ENCODE results near the gene SNRNP40.

DNA sequence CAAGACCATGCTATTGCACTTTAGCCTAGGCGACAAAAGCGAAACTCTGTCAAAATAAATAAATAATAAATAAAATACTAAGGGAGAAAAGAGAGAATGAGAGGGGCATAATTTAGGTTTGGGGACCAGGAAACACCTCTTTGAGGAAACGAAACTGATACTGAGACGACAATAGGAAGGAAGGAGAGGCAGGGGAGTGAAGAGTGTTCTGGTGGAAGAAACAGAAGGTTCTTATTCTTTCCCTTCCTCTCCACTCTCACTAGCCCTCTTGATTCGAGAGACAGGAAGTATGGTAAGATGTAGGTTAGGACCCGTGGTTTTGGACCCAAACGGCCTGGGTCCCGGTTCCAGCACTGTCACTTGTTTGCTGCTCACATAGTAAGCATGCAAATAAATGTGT is 55.3 kb downstream of the SNRNP40 start:
- no peak for TF ChIP-seq JUND (IDR thresholded peaks at IDR 0.05; ENCODE audit: low read depth, low read length)
- no peak for TF ChIP-seq SMC3 (IDR thresholded peaks at IDR 0.05; ENCODE audit: borderline replicate concordance, low read length)
- TF ChIP-seq TARDBP (IDR thresholded peaks at IDR 0.05; ENCODE audit: borderline replicate concordance) = no peak
- no peak for TF ChIP-seq TCF12 (IDR thresholded peaks at IDR 0.05; ENCODE audit: low read depth, low read length)
- TF ChIP-seq YY1 (IDR thresholded peaks at IDR 0.05; ENCODE audit: low read depth, low read length) = no peak
- TF ChIP-seq BHLHE40 (IDR thresholded peaks at IDR 0.05; ENCODE audit: borderline replicate concordance in 1 of 2, low read depth in 2 of 2, low read length in 1 of 2) = no peak
- no peak for TF ChIP-seq ZZZ3 (IDR thresholded peaks at IDR 0.05; ENCODE audit: control insufficient read depth, insufficient read length, low read depth)
- TF ChIP-seq NFYB (IDR thresholded peaks at IDR 0.05; ENCODE audit: insufficient read depth, low read depth, low read length) = no peak
- TF ChIP-seq, protein P1, sequence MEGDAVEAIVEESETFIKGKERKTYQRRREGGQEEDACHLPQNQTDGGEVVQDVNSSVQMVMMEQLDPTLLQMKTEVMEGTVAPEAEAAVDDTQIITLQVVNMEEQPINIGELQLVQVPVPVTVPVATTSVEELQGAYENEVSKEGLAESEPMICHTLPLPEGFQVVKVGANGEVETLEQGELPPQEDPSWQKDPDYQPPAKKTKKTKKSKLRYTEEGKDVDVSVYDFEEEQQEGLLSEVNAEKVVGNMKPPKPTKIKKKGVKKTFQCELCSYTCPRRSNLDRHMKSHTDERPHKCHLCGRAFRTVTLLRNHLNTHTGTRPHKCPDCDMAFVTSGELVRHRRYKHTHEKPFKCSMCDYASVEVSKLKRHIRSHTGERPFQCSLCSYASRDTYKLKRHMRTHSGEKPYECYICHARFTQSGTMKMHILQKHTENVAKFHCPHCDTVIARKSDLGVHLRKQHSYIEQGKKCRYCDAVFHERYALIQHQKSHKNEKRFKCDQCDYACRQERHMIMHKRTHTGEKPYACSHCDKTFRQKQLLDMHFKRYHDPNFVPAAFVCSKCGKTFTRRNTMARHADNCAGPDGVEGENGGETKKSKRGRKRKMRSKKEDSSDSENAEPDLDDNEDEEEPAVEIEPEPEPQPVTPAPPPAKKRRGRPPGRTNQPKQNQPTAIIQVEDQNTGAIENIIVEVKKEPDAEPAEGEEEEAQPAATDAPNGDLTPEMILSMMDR (IDR thresholded peaks at IDR 0.05 in 2 of 3, conservative IDR thresholded peaks at IDR 0.05 in 1 of 3; ENCODE audit: control insufficient read depth in 2 of 3, extremely low read depth in 1 of 3, insufficient read depth in 1 of 3, low read depth in 3 of 3, low read length in 3 of 3) = no peak
- TF ChIP-seq SREBF2 (IDR thresholded peaks at IDR 0.05; ENCODE audit: low read length) = no peak
- no peak for TF ChIP-seq RAD21 (IDR thresholded peaks at IDR 0.05; ENCODE audit: insufficient read depth, low read depth, low read length)
- TF ChIP-seq GABPA (IDR thresholded peaks at IDR 0.05; ENCODE audit: low read depth) = no peak
- TF ChIP-seq POLR2A (IDR thresholded peaks at IDR 0.05; ENCODE audit: low read depth, low read length) = no peak

Data from GM12878 (cell line).